Measurements from ENCODE around the gene RPL10. TPM values are rescaled to one million over a fixed set of nuclear protein-coding genes. Genes with fewer than 3 reads are reported as not detected.

RPL10 gene
- total RNA-seq, 1 donor, result 3,230 TPM

DNA sequence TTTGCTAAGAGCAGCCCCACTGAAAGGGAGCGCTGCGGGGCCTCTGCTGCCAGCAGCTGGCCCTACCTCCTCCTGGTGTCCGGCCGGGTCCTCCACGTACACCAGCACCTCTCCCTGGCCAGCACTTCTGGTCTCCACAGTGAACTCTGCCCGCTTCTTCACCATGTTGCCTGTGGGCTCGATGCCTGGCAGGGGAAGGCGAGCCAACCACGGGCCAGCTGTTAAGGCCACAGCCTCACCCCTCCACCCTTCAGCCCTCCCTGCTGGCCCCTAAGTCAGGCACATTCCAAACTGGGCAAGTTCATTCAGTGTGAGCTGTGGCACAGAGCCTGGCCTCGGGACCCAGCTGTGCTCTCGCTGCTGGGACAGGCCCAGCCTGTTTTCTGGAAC is 31.5 kb upstream of the RPL10 start:
- TF ChIP-seq, protein P1, sequence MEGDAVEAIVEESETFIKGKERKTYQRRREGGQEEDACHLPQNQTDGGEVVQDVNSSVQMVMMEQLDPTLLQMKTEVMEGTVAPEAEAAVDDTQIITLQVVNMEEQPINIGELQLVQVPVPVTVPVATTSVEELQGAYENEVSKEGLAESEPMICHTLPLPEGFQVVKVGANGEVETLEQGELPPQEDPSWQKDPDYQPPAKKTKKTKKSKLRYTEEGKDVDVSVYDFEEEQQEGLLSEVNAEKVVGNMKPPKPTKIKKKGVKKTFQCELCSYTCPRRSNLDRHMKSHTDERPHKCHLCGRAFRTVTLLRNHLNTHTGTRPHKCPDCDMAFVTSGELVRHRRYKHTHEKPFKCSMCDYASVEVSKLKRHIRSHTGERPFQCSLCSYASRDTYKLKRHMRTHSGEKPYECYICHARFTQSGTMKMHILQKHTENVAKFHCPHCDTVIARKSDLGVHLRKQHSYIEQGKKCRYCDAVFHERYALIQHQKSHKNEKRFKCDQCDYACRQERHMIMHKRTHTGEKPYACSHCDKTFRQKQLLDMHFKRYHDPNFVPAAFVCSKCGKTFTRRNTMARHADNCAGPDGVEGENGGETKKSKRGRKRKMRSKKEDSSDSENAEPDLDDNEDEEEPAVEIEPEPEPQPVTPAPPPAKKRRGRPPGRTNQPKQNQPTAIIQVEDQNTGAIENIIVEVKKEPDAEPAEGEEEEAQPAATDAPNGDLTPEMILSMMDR (IDR thresholded peaks at IDR 0.05; ENCODE audit: insufficient read depth, low read length), result no peak
- DNase-seq (ENCODE audit: low read depth), result no peak
- H3K4me3 ChIP-seq (ENCODE audit: low read depth, low read length), result no peak overlapping the region

DNA sequence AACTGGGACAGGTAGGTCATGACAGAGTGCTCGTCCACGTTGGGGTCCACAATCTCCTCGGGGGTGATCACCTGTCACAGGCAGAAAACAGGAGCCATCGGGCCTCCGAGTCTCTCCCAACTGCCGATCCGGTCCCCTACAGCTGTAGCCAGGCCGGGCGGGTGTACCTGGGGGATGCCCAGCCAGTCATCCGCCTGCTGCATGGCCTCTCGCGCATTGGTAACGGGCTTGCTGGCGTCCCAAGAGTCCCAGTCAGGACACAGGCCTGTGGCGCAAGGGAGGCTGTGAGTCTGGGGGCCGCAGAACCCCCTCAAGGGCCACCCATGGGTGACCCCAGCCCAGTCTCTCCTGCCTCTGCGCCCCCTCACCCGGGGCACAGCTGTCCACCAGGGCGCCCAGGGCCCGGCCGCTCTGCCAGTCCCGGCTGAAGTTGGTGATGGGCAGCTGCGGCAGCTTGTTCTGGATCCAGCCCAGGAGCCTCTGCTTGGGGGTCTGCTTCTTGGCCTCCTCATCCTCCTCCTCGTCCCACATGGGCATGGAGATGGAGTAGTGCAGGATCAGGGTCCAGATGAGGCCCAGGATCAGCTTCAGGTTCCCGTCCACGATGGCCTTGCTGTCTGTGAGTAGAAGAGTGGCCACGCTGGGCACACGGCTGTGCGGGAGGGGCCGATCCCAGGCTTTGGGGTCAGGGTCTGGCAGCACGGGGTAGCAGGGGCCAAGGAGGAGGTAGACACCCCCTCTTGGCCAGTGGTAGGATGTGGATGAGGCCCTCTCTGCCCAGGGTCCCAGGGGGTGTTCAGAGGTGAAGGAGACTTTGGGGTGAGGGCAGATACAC is 30.5 kb upstream of the RPL10 start:
- DNase-seq (ENCODE audit: low read depth), result no peak
- peak overlapping the region; percentile 72 for H3K4me3 ChIP-seq (ENCODE audit: low read depth, low read length)
- TF ChIP-seq, protein P1 (IDR thresholded peaks at IDR 0.05; ENCODE audit: insufficient read depth, low read length), result no peak

DNA sequence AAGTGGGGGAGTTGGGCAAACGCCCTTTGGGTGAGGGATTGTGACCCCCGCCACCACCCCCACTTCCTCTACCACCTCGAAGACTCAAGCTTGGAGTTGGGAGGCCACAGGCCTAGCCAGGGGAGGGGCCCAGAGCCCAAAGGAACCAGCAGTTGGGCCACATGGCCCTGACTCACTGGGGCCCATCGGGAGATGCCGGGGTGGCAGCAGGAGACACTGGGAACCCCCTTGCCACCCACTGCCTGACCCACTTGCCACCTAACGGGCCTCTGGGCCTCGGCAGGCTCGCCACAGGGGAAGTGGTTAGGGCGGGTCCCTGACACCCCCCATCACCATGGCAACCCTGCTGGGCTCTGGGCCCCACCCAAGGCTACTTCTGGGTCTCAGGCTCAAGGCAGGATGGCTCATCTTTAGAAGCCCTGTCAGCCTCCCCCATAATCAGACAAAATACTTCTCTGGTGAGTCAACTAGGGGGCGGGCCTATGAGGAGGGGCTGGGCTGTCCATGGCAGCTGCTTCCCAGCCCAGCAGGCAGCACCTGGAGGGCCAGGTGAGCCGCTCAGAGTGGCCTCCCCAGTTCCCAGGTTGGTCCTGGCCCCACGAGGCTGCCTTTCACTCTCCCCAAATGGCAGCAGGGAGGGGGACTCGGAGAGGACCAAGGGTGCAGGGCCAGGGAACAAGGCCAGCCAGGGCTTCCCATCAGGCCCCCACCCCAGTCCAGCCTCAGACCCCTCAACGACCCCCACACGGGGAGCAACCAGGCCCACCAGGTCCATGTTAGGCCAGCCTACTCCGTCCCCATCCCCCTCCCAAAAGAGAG is 29.3 kb upstream of the RPL10 start:
- TF ChIP-seq, protein P1 (IDR thresholded peaks at IDR 0.05; ENCODE audit: insufficient read depth, low read length), result no peak
- peak overlapping the region; percentile 72 for H3K4me3 ChIP-seq (ENCODE audit: low read depth, low read length)
- DNase-seq (ENCODE audit: low read depth), result peak; percentile 95

DNA sequence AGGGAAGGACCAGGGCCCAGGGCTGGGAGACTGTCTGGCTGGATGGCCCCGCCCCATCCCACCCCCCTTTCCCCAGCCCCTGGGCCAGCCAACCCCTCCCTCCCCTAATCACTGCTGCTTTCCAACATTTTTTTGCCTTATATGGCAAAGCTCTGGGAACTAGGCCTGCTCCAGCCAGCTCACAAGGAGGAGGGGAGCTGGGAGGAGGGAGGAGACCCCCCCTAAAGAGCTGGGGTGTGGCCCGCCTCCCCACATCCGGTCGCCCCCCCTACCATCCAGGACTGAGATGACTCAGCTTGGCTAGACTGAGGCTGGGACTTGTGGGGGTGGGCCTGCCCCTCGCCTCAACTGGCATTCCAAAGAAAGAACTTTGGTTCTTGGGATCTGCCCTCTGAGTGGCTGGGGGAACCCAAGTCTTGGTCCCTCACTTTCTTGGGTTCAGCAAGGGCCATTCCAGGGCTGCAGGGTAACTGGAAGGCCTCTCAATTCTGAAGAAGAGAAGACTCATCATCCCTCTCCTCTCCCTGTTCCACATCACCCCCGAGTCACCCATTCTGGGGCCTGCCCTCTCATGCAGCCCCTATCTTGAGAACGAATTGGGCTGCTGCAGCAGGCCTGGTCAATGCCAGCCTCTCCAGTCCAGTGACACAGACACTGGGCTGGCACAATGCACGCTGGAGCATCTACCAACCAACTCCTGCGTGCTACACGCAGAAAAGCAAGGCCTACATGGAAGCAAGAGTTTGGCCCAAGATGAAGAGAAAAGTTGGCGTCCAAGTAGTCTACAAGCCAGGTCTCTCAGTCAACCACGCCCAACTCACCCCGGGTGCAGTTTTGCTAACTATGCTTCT is 28.5 kb upstream of the RPL10 start:
- TF ChIP-seq, protein P1 (IDR thresholded peaks at IDR 0.05; ENCODE audit: insufficient read depth, low read length), result no peak
- DNase-seq (ENCODE audit: low read depth), result peak; percentile 96
- peak overlapping the region; percentile 92 for H3K4me3 ChIP-seq (ENCODE audit: low read depth, low read length)

DNA sequence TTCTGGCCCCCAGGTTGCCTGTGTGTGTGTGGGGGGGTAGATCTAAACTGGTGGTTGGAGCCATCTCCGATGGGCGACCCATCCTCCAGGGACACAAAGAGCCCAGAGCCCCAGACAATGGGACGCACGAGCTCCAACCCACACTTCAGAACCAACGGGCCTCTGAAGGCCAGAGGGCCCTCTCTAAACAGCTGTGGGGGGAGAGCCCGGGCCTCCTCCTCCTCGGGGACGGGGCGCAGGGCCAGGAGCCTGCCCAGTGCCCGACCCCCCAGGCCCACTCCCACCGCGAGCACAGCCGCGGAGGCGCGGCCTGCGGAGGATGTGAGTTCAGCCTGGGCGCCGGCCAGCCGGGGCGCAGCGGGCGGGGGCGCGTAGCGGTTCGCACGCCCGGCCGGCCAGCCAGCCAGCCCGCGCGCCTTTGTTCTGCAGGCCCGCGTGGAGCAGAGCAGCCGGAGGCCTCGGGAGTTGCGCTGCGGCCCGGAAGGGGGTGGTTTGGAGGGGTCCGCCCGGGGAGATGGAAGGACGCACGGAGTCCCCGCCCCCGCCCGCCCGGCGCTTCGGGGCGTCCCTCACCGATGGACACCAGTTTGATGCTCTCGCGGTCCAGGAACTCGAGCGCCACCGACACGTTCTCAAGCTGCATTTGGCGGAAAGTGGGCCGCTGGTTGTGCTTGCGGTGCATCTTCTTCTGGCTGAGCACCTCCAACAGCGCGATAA is 27.7 kb upstream of the RPL10 start:
- peak; percentile 41 for DNase-seq (ENCODE audit: low read depth)
- H3K4me3 ChIP-seq (ENCODE audit: low read depth, low read length), result peak overlapping the region; percentile 92
- TF ChIP-seq, protein P1 (IDR thresholded peaks at IDR 0.05; ENCODE audit: insufficient read depth, low read length), result no peak
